ENCODE results near the gene SLC24A5.

The SLC24A5 gene

GRCh38 chr15:48170981-48171380, 50.2 kb downstream of the SLC24A5 start:
- H3K4me3 ChIP-seq (ENCODE audit: low read length, poor library complexity, severe bottlenecking) = peak overlapping the region; percentile 19
- H3K9me2 ChIP-seq (replicated peaks; ENCODE audit: low read depth, low read length) = no peaks in the 10 kb centered on the region
- H3K36me3 ChIP-seq (ENCODE audit: insufficient read depth, low read length) = peaks cover 21% of the 10 kb centered on the region
- H3K4me1 ChIP-seq (ENCODE audit: insufficient read depth, low read length, poor library complexity, severe bottlenecking) = peaks cover 21% of the 10 kb centered on the region
- TF ChIP-seq EZH2phosphoT487 (IDR thresholded peaks at IDR 0.05; ENCODE audit: borderline replicate concordance) = no peak
- no peak for TF ChIP-seq CTCF (conservative IDR thresholded peaks at IDR 0.05; ENCODE audit: low read length)
- no peaks in the 10 kb centered on the region for H3F3A ChIP-seq (ENCODE audit: low read depth)
- peak overlapping the region; percentile 42 for H3K4me2 ChIP-seq (ENCODE audit: low read depth, low read length, poor library complexity, severe bottlenecking)
- H3K9ac ChIP-seq (ENCODE audit: low read depth, low read length, poor library complexity, severe bottlenecking) = no peak overlapping the region
- H4K20me1 ChIP-seq (ENCODE audit: insufficient read depth, low read length, poor library complexity, severe bottlenecking) = peaks cover 46% of the 10 kb centered on the region
- no peaks in the 10 kb centered on the region for H3K27me3 ChIP-seq (ENCODE audit: insufficient read depth, low read length, poor library complexity, severe bottlenecking)
- H3K9me3 ChIP-seq (ENCODE audit: insufficient read depth, low read depth, low read length) = 0 out of 2 replicates have a peak, but pooled peaks cover 6% of the 10 kb centered on the region
- H2AFZ ChIP-seq (ENCODE audit: low read length) = no peak overlapping the region
- peaks cover 70% of the 10 kb centered on the region for H3K79me2 ChIP-seq (ENCODE audit: insufficient read depth, low read length)

GRCh38 chr15:48175126-48175525, 54.3 kb downstream of the SLC24A5 start:
- peaks cover 75% of the 10 kb centered on the region for H3K79me2 ChIP-seq (ENCODE audit: insufficient read depth, low read length)

DNA sequence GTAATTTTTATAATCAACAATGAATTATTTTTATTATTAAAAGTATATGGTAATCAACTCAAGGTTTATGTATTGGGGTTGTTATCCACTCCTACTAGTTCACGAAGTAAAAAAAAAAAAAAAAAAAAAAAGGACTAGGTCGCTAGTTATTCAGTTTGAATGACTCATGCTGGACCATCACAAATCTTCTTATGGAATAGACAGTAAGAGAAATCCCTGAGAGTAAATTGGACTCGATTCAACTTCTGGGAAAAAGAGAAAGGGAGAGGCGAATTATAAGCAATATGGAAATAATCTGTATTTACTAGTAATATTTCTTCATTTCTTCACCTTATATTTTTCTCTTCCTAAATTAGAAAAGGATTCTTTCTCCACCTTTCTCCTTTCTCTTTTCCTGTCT, 55.3 kb downstream of the SLC24A5 start:
- H3K4me3 ChIP-seq (ENCODE audit: low read length, poor library complexity, severe bottlenecking) = peak overlapping the region; percentile 90

More at GRCh38 chr15:48175126-48175525, 54.3 kb downstream of the SLC24A5 start:
- Histone ChIP-seq H2AFZ (ENCODE audit: low read length) (no peak overlapping the region), H3K4me2 (ENCODE audit: low read depth, low read length, poor library complexity, severe bottlenecking) (peak overlapping the region; percentile 97), H3K4me3 (ENCODE audit: low read length, poor library complexity, severe bottlenecking) (peak overlapping the region; percentile 90), H3K9me2 (replicated peaks; ENCODE audit: low read depth, low read length) (no peaks in the 10 kb centered on the region), H3K4me1 (ENCODE audit: insufficient read depth, low read length, poor library complexity, severe bottlenecking) (peaks cover 40% of the 10 kb centered on the region), H4K20me1 (ENCODE audit: insufficient read depth, low read length, poor library complexity, severe bottlenecking) (peaks cover 55% of the 10 kb centered on the region), H3F3A (ENCODE audit: low read depth) (no peaks in the 10 kb centered on the region), H3K9ac (ENCODE audit: low read depth, low read length, poor library complexity, severe bottlenecking) (no peak overlapping the region), H3K9me3 (ENCODE audit: insufficient read depth, low read depth, low read length) (0 out of 2 replicates have a peak, but pooled peaks cover 6% of the 10 kb centered on the region), H3K36me3 (ENCODE audit: insufficient read depth, low read length) (no peaks in the 10 kb centered on the region), H3K27me3 (ENCODE audit: insufficient read depth, low read length, poor library complexity, severe bottlenecking) (no peaks in the 10 kb centered on the region)
- TF ChIP-seq CTCF (conservative IDR thresholded peaks at IDR 0.05; ENCODE audit: low read length) (no peak), EZH2phosphoT487 (IDR thresholded peaks at IDR 0.05; ENCODE audit: borderline replicate concordance) (no peak)

GRCh38 chr15:48176957-48177356, 56.2 kb downstream of the SLC24A5 start:
- no peaks in the 10 kb centered on the region for H3F3A ChIP-seq (ENCODE audit: low read depth)
- peak overlapping the region; percentile 92 for H3K9ac ChIP-seq (ENCODE audit: low read depth, low read length, poor library complexity, severe bottlenecking)
- peak overlapping the region; percentile 99; the same call in 1 of the 2 replicates for H2AFZ ChIP-seq (ENCODE audit: low read length)
- H3K4me2 ChIP-seq (ENCODE audit: low read depth, low read length, poor library complexity, severe bottlenecking) = peak overlapping the region; percentile 97
- H3K9me3 ChIP-seq (ENCODE audit: insufficient read depth, low read depth, low read length) = 0 out of 2 replicates have a peak, but pooled peaks cover 6% of the 10 kb centered on the region
- H3K4me3 ChIP-seq (ENCODE audit: low read length, poor library complexity, severe bottlenecking) = peak overlapping the region; percentile 90
- H3K9me2 ChIP-seq (replicated peaks; ENCODE audit: low read depth, low read length) = no peaks in the 10 kb centered on the region
- peaks cover 33% of the 10 kb centered on the region for H3K4me1 ChIP-seq (ENCODE audit: insufficient read depth, low read length, poor library complexity, severe bottlenecking)
- no peaks in the 10 kb centered on the region for H3K27me3 ChIP-seq (ENCODE audit: insufficient read depth, low read length, poor library complexity, severe bottlenecking)
- no peak for TF ChIP-seq CTCF (conservative IDR thresholded peaks at IDR 0.05; ENCODE audit: low read length)
- no peak for TF ChIP-seq EZH2phosphoT487 (IDR thresholded peaks at IDR 0.05; ENCODE audit: borderline replicate concordance)
- H4K20me1 ChIP-seq (ENCODE audit: insufficient read depth, low read length, poor library complexity, severe bottlenecking) = peaks cover 50% of the 10 kb centered on the region
- no peaks in the 10 kb centered on the region for H3K36me3 ChIP-seq (ENCODE audit: insufficient read depth, low read length)
- peaks cover 59% of the 10 kb centered on the region for H3K79me2 ChIP-seq (ENCODE audit: insufficient read depth, low read length)

More for the DNA sequence above, 55.3 kb downstream of the SLC24A5 start:
- H4K20me1 ChIP-seq (ENCODE audit: insufficient read depth, low read length, poor library complexity, severe bottlenecking) = peaks cover 51% of the 10 kb centered on the region
- no peaks in the 10 kb centered on the region for H3F3A ChIP-seq (ENCODE audit: low read depth)
- 0 out of 2 replicates have a peak, but pooled peaks cover 6% of the 10 kb centered on the region for H3K9me3 ChIP-seq (ENCODE audit: insufficient read depth, low read depth, low read length)
- peaks cover 68% of the 10 kb centered on the region for H3K79me2 ChIP-seq (ENCODE audit: insufficient read depth, low read length)
- H2AFZ ChIP-seq (ENCODE audit: low read length) = no peak overlapping the region
- H3K27me3 ChIP-seq (ENCODE audit: insufficient read depth, low read length, poor library complexity, severe bottlenecking) = no peaks in the 10 kb centered on the region
- peak overlapping the region; percentile 97 for H3K4me2 ChIP-seq (ENCODE audit: low read depth, low read length, poor library complexity, severe bottlenecking)
- H3K36me3 ChIP-seq (ENCODE audit: insufficient read depth, low read length) = no peaks in the 10 kb centered on the region
- H3K4me1 ChIP-seq (ENCODE audit: insufficient read depth, low read length, poor library complexity, severe bottlenecking) = peaks cover 34% of the 10 kb centered on the region
- H3K9ac ChIP-seq (ENCODE audit: low read depth, low read length, poor library complexity, severe bottlenecking) = peak overlapping the region; percentile 92
- no peaks in the 10 kb centered on the region for H3K9me2 ChIP-seq (replicated peaks; ENCODE audit: low read depth, low read length)
- no peak for TF ChIP-seq EZH2phosphoT487 (IDR thresholded peaks at IDR 0.05; ENCODE audit: borderline replicate concordance)

Data from Loucy (cell line).